Kidney (tissue), 14 donors: Measurements from ENCODE around the gene ITGA5. TPM values are rescaled to one million over a fixed set of nuclear protein-coding genes. Genes with fewer than 3 reads are reported as not detected.
"Not testable (repeated sequence)": the region's sequence is repeated elsewhere in the genome, so short reads cannot be mapped to it uniquely, and the experiment has no call there.

ENCODE experiments used
- DNase-seq, 5 donors: peaks; one replicate each; pipeline ENCODE4 v3.0.0-alpha.2; 2013 to 2020
- FAIRE-seq: peaks from 2 replicates; lab custom pipeline; 2012; peaks lifted over from hg19 to GRCh38; lab: Jason Lieb, UNC
- H3K27ac ChIP-seq, 2 donors: one replicate each; pipeline ENCODE4 v1.7.0; 2013; ENCODE audit warnings: low read depth in 2 of 2, low read length in 2 of 2, inconsistent platforms in 1 of 2
- H3K27me3 ChIP-seq: one replicate; pipeline ENCODE4 v1.7.1; 2013; ENCODE audit warnings: low read length, inconsistent platforms; ENCODE audit not compliant: control insufficient read depth, insufficient read depth
- H3K36me3 ChIP-seq, 3 donors: one replicate each; pipeline versions ENCODE4 v1.7.0 to v1.7.1; 2013; ENCODE audit warnings: low read length in 3 of 3, control low read depth in 1 of 3, inconsistent platforms in 1 of 3; ENCODE audit not compliant: insufficient read depth in 3 of 3, control insufficient read depth in 2 of 3
- H3K4me1 ChIP-seq, 3 donors: one replicate each; pipeline versions ENCODE4 v1.7.0 to v1.7.1; 2013; ENCODE audit warnings: low read length in 3 of 3, inconsistent platforms in 1 of 3, low read depth in 1 of 3; ENCODE audit not compliant: control insufficient read depth in 2 of 3, insufficient read depth in 2 of 3
- H3K4me3 ChIP-seq, 3 donors: one replicate each; pipeline versions ENCODE4 v1.7.0 to v1.8.1; 2013; ENCODE audit warnings: low read length in 3 of 3, control low read depth in 1 of 3, inconsistent platforms in 1 of 3
- H3K9ac ChIP-seq, 3 donors: one replicate each; pipeline versions ENCODE4 v1.7.0 to v1.7.1; 2013; ENCODE audit warnings: low read length in 3 of 3, control low read depth in 1 of 3, inconsistent platforms in 1 of 3
- H3K9me3 ChIP-seq, 3 donors: one replicate each; pipeline versions ENCODE4 v1.7.0 to v1.7.1; 2013; ENCODE audit warnings: low read length in 3 of 3, control low read depth in 1 of 3, inconsistent platforms in 1 of 3; ENCODE audit not compliant: control insufficient read depth in 2 of 3, insufficient read depth in 1 of 3
- CTCF ChIP-seq: IDR thresholded peaks from 3 replicates; pipeline ENCODE4 v1.5.1; 2012; ENCODE audit warnings: mild to moderate bottlenecking, moderate library complexity, borderline replicate concordance; ENCODE audit not compliant: insufficient read depth; ENCODE audit errors: extremely low read depth
- intact Hi-C: fragments of 100-400 bp; cut with DNase I; formaldehyde crosslinking; loops from one replicate; pipeline ENCODE4 v1.11.1; 2022
- polyA plus RNA-seq: library from polyadenylated mRNA; stranded (reverse); fragments of 350-450 nt; fragmentation: Illumina TruSeq; extraction: RNeasy Lipid Tissue Mini Kit (QIAGEN cat#74804); gene quantifications from one replicate; pipeline ENCODE4 v1.2.3, GENCODE V29; 2014; ENCODE audit warnings: low read depth, low replicate concordance; ENCODE audit not compliant: insufficient read depth
- total RNA-seq: library from RNA; stranded (reverse); fragmentation: NEBNext Ultra II Directional; extraction: Animal tissue kit (Norgen Biotek cat#: 25700); gene quantifications from one replicate; pipeline ENCODE4 v1.2.1, GENCODE V29; 2021
- donor health status: control.
- donor health status: control.
- donor health status: control.
- donor health status: control.
- donor health status: control.
- donor health status: DM: yes; HTN: yes; CAD: no.
- donor health status: Normal renal cell carcinoma (clear cell type).

Gene ITGA5
- total and polyA plus RNA-seq, 2 donors from 2014 or later = 11.4 to 65.6 TPM

GRCh38 chr12:54356951-54357356, 62.1 kb downstream of the ITGA5 start:
- Histone ChIP-seq H3K9ac (no peak overlapping the region), H3K36me3 (no peaks in the 10 kb centered on the region), H3K4me1 (peaks cover 12 to 31% (median 16%) of the 10 kb centered on the region in 3 donors), H3K4me3 (no peak overlapping the region), H3K9me3 (no peaks in the 10 kb centered on the region), H3K27ac (no peak overlapping the region), H3K27me3 (no peaks in the 10 kb centered on the region)
- DNase-seq (peak in 4 of 5 donors; percentile 67 to 80 (median 74)), FAIRE-seq (no peak)
- TF ChIP-seq CTCF = no peak
- intact Hi-C loops = loop anchor here (10.0 kb wide), 1 partner anchor 62 kb away; no protein-coding TSS in a partner anchor

GRCh38 chr12:54356228-54356627, 62.8 kb downstream of the ITGA5 start:
- intact Hi-C loops = loop anchor here (10.0 kb wide), 1 partner anchor 61 kb away; no protein-coding TSS in a partner anchor
- DNase-seq (no peak), FAIRE-seq (no peak)
- Histone ChIP-seq H3K9ac (no peak overlapping the region), H3K4me1 (peaks cover 15 to 31% (median 16%) of the 10 kb centered on the region in 3 donors), H3K4me3 (no peak overlapping the region), H3K36me3 (peaks cover 0 to 2% (median 0%) of the 10 kb centered on the region in 3 donors), H3K9me3 (no peaks in the 10 kb centered on the region), H3K27me3 (no peaks in the 10 kb centered on the region), H3K27ac (no peak overlapping the region)
- TF ChIP-seq CTCF = no peak

- intact Hi-C loops = loop anchor here (10.0 kb wide), 1 partner anchor 60 kb away; no protein-coding TSS in a partner anchor
- DNase-seq = peak in 2 of 5 donors; percentile 50 to 69
- TF ChIP-seq CTCF = no peak
- no peaks in the 10 kb centered on the region for H3K27me3 ChIP-seq
- peaks cover 16 to 31% (median 18%) of the 10 kb centered on the region in 3 donors for H3K4me1 ChIP-seq
- H3K36me3 ChIP-seq = peaks cover 0 to 4% (median 4%) of the 10 kb centered on the region in 3 donors
- no peak overlapping the region for H3K9ac ChIP-seq
- no peak overlapping the region for H3K4me3 ChIP-seq
- no peaks in the 10 kb centered on the region for H3K9me3 ChIP-seq
- FAIRE-seq = no peak
- peak overlapping the region in 1 of 2 donors; percentile 18 for H3K27ac ChIP-seq
Observed at GRCh38 chr12:54355104-54355815, 63.8 kb downstream of the ITGA5 start.

- H3K36me3 ChIP-seq = peaks cover 0 to 12% (median 11%) of the 10 kb centered on the region in 3 donors
- not testable (repeated sequence) for H3K27me3 ChIP-seq, DNase-seq, H3K9ac ChIP-seq, FAIRE-seq, H3K4me3 ChIP-seq, H3K9me3 ChIP-seq, H3K27ac ChIP-seq
- intact Hi-C loops = loop anchor here (10.0 kb wide), 1 partner anchor 59 kb away; no protein-coding TSS in a partner anchor
- peaks cover 13 to 24% (median 16%) of the 10 kb centered on the region in 3 donors for H3K4me1 ChIP-seq
Observed at GRCh38 chr12:54354271-54354670, 64.8 kb downstream of the ITGA5 start.
